ENCODE measurements around the gene SLC15A3. TPM values are rescaled to one million over a fixed set of nuclear protein-coding genes. Genes with fewer than 3 reads are reported as not detected.

The SLC15A3 gene
- total RNA-seq, 1 experiment from 2014 or later: 10.2 TPM

DNA sequence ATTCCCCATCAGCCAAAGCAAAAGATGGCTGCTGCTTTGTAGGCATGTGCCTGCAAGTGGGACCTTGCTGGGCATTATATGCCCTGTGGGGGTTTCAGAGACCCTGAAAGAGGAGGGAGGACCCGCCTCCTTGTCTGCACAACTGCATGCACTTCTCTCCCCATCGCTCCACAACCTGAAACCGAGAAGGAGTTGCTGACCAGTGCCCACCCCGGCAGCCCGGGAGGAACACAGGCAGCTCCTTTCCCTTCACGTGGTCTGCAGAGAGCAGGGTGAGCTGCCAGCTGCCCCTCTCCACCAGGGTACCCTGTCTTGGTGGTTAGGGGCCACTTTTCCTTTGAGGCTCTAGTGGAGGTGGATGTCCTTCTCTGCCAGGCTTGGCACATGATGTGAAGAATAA is 29.1 kb downstream of the SLC15A3 start:
- H3K4me3 Mint-ChIP-seq: no peak overlapping the region
- H3K27me3 Mint-ChIP-seq (ENCODE audit: low read depth): no peaks in the 10 kb centered on the region; the same call in 1 of the 2 replicates
- H3K4me1 Mint-ChIP-seq: peaks cover 23% of the 10 kb centered on the region
- H3K9me3 Mint-ChIP-seq: no peaks in the 10 kb centered on the region
- CTCF ChIA-PET: interaction anchor here (0.5 to 1.8 kb wide), 2 partner anchors 8 to 85 kb away, joined by 3 to 7 read pairs; no protein-coding TSS in a partner anchor
- no peak for ATAC-seq
- no peak overlapping the region for H3K27ac Mint-ChIP-seq
- POLR2A ChIA-PET: no interaction called here
- TF ChIP-seq MXD4 (CRISPR knock-in tag; IDR thresholded peaks at IDR 0.05; ENCODE audit: borderline replicate concordance): no peak
- TF ChIP-seq ELF4 (CRISPR knock-in tag; IDR thresholded peaks at IDR 0.05; ENCODE audit: low read depth): no peak
- TF ChIP-seq, protein P1, sequence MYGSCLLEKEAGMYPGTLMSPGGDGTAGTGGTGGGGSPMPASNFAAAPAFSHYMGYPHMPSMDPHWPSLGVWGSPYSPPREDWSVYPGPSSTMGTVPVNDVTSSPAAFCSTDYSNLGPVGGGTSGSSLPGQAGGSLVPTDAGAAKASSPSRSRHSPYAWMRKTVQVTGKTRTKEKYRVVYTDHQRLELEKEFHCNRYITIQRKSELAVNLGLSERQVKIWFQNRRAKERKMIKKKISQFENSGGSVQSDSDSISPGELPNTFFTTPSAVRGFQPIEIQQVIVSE (CRISPR knock-in tag; IDR thresholded peaks at IDR 0.05; ENCODE audit: borderline replicate concordance): no peak
- TF ChIP-seq NR3C1 (CRISPR knock-in tag; conservative IDR thresholded peaks at IDR 0.05; ENCODE audit: low read depth): no peak
- TF ChIP-seq, protein P2, sequence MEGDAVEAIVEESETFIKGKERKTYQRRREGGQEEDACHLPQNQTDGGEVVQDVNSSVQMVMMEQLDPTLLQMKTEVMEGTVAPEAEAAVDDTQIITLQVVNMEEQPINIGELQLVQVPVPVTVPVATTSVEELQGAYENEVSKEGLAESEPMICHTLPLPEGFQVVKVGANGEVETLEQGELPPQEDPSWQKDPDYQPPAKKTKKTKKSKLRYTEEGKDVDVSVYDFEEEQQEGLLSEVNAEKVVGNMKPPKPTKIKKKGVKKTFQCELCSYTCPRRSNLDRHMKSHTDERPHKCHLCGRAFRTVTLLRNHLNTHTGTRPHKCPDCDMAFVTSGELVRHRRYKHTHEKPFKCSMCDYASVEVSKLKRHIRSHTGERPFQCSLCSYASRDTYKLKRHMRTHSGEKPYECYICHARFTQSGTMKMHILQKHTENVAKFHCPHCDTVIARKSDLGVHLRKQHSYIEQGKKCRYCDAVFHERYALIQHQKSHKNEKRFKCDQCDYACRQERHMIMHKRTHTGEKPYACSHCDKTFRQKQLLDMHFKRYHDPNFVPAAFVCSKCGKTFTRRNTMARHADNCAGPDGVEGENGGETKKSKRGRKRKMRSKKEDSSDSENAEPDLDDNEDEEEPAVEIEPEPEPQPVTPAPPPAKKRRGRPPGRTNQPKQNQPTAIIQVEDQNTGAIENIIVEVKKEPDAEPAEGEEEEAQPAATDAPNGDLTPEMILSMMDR (IDR thresholded peaks at IDR 0.05): no peak
- TF ChIP-seq, protein P3, sequence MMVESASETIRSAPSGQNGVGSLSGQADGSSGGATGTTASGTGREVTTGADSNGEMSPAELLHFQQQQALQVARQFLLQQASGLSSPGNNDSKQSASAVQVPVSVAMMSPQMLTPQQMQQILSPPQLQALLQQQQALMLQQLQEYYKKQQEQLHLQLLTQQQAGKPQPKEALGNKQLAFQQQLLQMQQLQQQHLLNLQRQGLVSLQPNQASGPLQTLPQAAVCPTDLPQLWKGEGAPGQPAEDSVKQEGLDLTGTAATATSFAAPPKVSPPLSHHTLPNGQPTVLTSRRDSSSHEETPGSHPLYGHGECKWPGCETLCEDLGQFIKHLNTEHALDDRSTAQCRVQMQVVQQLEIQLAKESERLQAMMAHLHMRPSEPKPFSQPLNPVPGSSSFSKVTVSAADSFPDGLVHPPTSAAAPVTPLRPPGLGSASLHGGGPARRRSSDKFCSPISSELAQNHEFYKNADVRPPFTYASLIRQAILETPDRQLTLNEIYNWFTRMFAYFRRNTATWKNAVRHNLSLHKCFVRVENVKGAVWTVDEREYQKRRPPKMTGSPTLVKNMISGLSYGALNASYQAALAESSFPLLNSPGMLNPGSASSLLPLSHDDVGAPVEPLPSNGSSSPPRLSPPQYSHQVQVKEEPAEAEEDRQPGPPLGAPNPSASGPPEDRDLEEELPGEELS (CRISPR knock-in tag; IDR thresholded peaks at IDR 0.05): no peak
- TF ChIP-seq SMAD4 (CRISPR knock-in tag; IDR thresholded peaks at IDR 0.05): no peak
- TF ChIP-seq JAZF1 (CRISPR knock-in tag; IDR thresholded peaks at IDR 0.05): no peak
- TF ChIP-seq, protein P4, sequence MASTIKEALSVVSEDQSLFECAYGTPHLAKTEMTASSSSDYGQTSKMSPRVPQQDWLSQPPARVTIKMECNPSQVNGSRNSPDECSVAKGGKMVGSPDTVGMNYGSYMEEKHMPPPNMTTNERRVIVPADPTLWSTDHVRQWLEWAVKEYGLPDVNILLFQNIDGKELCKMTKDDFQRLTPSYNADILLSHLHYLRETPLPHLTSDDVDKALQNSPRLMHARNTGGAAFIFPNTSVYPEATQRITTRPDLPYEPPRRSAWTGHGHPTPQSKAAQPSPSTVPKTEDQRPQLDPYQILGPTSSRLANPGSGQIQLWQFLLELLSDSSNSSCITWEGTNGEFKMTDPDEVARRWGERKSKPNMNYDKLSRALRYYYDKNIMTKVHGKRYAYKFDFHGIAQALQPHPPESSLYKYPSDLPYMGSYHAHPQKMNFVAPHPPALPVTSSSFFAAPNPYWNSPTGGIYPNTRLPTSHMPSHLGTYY (CRISPR knock-in tag; IDR thresholded peaks at IDR 0.05): no peak
- TF ChIP-seq CREM (CRISPR knock-in tag; IDR thresholded peaks at IDR 0.05): no peak
- TF ChIP-seq, protein P5, sequence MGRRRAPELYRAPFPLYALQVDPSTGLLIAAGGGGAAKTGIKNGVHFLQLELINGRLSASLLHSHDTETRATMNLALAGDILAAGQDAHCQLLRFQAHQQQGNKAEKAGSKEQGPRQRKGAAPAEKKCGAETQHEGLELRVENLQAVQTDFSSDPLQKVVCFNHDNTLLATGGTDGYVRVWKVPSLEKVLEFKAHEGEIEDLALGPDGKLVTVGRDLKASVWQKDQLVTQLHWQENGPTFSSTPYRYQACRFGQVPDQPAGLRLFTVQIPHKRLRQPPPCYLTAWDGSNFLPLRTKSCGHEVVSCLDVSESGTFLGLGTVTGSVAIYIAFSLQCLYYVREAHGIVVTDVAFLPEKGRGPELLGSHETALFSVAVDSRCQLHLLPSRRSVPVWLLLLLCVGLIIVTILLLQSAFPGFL (CRISPR knock-in tag; IDR thresholded peaks at IDR 0.05; ENCODE audit: borderline replicate concordance): no peak
- no peak for TF ChIP-seq RELA (CRISPR knock-in tag; IDR thresholded peaks at IDR 0.05; ENCODE audit: borderline replicate concordance)
- no peak for TF ChIP-seq ZNF671 (CRISPR knock-in tag; IDR thresholded peaks at IDR 0.05)
- TF ChIP-seq TCF7 (CRISPR knock-in tag; IDR thresholded peaks at IDR 0.05; ENCODE audit: low read depth): no peak
- no peak for TF ChIP-seq ZNF121 (CRISPR knock-in tag; IDR thresholded peaks at IDR 0.05)
- no peak for TF ChIP-seq MYBL2 (CRISPR knock-in tag; IDR thresholded peaks at IDR 0.05)
- TF ChIP-seq NR1H2 (CRISPR knock-in tag; IDR thresholded peaks at IDR 0.05): no peak
- TF ChIP-seq TEAD4 (CRISPR knock-in tag; IDR thresholded peaks at IDR 0.05): no peak
- TF ChIP-seq, protein P6, sequence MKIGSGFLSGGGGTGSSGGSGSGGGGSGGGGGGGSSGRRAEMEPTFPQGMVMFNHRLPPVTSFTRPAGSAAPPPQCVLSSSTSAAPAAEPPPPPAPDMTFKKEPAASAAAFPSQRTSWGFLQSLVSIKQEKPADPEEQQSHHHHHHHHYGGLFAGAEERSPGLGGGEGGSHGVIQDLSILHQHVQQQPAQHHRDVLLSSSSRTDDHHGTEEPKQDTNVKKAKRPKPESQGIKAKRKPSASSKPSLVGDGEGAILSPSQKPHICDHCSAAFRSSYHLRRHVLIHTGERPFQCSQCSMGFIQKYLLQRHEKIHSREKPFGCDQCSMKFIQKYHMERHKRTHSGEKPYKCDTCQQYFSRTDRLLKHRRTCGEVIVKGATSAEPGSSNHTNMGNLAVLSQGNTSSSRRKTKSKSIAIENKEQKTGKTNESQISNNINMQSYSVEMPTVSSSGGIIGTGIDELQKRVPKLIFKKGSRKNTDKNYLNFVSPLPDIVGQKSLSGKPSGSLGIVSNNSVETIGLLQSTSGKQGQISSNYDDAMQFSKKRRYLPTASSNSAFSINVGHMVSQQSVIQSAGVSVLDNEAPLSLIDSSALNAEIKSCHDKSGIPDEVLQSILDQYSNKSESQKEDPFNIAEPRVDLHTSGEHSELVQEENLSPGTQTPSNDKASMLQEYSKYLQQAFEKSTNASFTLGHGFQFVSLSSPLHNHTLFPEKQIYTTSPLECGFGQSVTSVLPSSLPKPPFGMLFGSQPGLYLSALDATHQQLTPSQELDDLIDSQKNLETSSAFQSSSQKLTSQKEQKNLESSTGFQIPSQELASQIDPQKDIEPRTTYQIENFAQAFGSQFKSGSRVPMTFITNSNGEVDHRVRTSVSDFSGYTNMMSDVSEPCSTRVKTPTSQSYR (CRISPR knock-in tag; IDR thresholded peaks at IDR 0.05): no peak
- no peak for TF ChIP-seq JUN (CRISPR knock-in tag; IDR thresholded peaks at IDR 0.05)
- peaks cover 16% of the 10 kb centered on the region for H3K36me3 Mint-ChIP-seq
- no peak for DNase-seq (ENCODE audit: low spot score)
